Endodermal cell (in vitro differentiated cells): ENCODE data around the gene PLPPR1. TPM values are rescaled to one million over a fixed set of nuclear protein-coding genes. Genes with fewer than 3 reads are reported as not detected.

Experiments used
- DNase-seq: peaks from one replicate; pipeline ENCODE4 v3.0.0-alpha.2; 2017
- H3K27ac ChIP-seq: 2 replicates; pipeline ENCODE4 v1.5.1; 2013; ENCODE audit warnings: mild to moderate bottlenecking, low read depth, low read length, moderate library complexity
- H3K27me3 ChIP-seq: 2 replicates; pipeline ENCODE4 v1.6.1; 2013; ENCODE audit warnings: mild to moderate bottlenecking, low read length, moderate library complexity; ENCODE audit not compliant: insufficient read depth, control insufficient read depth, poor library complexity, severe bottlenecking
- H3K36me3 ChIP-seq: 2 replicates; pipeline ENCODE4 v1.7.0; 2013; ENCODE audit warnings: mild to moderate bottlenecking, low read length, moderate library complexity; ENCODE audit not compliant: control insufficient read depth, insufficient read depth
- H3K4me1 ChIP-seq: one replicate; pipeline ENCODE4 v1.7.0; 2013; ENCODE audit warnings: low read length; ENCODE audit not compliant: control insufficient read depth, insufficient read depth
- H3K4me3 ChIP-seq: 2 replicates; pipeline ENCODE4 v1.5.1; 2013; ENCODE audit warnings: mild to moderate bottlenecking, low read length, moderate library complexity
- H3K9ac ChIP-seq: 2 replicates; pipeline ENCODE4 v1.6.1; 2013; ENCODE audit warnings: mild to moderate bottlenecking, low read length, moderate library complexity; ENCODE audit not compliant: poor library complexity, severe bottlenecking; ENCODE audit errors: extremely low read depth
- H3K9me3 ChIP-seq: 2 replicates; pipeline ENCODE4 v1.6.1; 2013; ENCODE audit warnings: mild to moderate bottlenecking, low read length, moderate library complexity; ENCODE audit not compliant: control insufficient read depth
- H3K27ac Mint-ChIP-seq: 2 replicates; pipeline ENCODE4 v1.8.0; 2020; ENCODE audit warnings: mixed read lengths
- H3K27me3 Mint-ChIP-seq: 2 replicates; pipeline ENCODE4 v1.8.0; 2021; ENCODE audit warnings: mild to moderate bottlenecking, mixed read lengths; ENCODE audit not compliant: insufficient read depth
- H3K36me3 Mint-ChIP-seq: 2 replicates; pipeline ENCODE4 v1.8.0; 2020; ENCODE audit warnings: low read depth, mixed read lengths
- H3K4me1 Mint-ChIP-seq: 2 replicates; pipeline ENCODE4 v1.8.0; 2020; ENCODE audit warnings: mixed read lengths
- H3K4me3 Mint-ChIP-seq: 2 replicates; pipeline ENCODE4 v1.8.0; 2020; ENCODE audit warnings: mild to moderate bottlenecking, moderate library complexity, mixed read lengths
- H3K9me3 Mint-ChIP-seq: 2 replicates; pipeline ENCODE4 v1.8.0; 2020; ENCODE audit warnings: mild to moderate bottlenecking, mixed read lengths
- WGBS, 2 experiments: methylation state at CpG; one replicate each; pipeline versions ENCODE4 v1.1.5 to v1.1.7; 2013; ENCODE audit warnings: missing lambda C conversion rate in 2 of 2, mixed read lengths in 1 of 2; ENCODE audit not compliant: insufficient coverage in 1 of 2, insufficient read length in 1 of 2; 5-methylcytosine and 5-hydroxymethylcytosine counted together
- total RNA-seq, 2 donors: library from RNA; stranded (reverse); fragmentation: NEBNext Ultra II Directional in 1 of 2; extraction: Animal tissue kit (Norgen Biotek cat#: 25700) in 1 of 2; gene quantifications; 2 replicates in 1 of 2; 3 replicates in 1 of 2; pipeline ENCODE4 v1.2.1, GENCODE V29; 2021
- TF ChIP-seq, protein P1 (sequence below): fragments of 200-600 bp; sonication (generic); conservative IDR thresholded peaks from 2 replicates; pipeline ENCODE4 v1.5.0; 2021; ENCODE audit warnings: antibody characterized with exemption, mild to moderate bottlenecking

PLPPR1 gene
- total RNA-seq, 2 donors from 2014 or later = 1.5 to 4.6 TPM

DNA sequence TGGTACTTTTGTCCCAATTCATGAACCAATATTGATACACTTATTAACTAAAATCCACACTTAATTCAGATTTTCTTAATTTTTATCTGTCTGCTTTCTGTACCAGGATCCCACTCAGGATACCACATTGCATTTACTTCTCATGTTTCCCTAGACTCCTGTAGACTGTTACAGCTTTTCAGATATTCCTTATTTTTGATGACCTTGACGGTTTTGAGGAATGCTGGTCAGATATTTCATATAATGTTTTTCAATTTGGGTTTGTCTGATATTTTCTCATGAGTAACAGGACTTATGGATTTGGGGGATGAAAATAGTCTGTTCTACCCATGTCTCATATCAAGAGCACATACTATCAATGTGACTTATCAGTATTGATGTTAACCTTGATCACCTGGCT, 37.4 kb downstream of the PLPPR1 start:
- DNase-seq = no peak
- H3K27ac Mint-ChIP-seq = no peak overlapping the region
- 93 to 100% methylated on average over 1 of the region's 1 CpG for WGBS, 2 experiments

DNA sequence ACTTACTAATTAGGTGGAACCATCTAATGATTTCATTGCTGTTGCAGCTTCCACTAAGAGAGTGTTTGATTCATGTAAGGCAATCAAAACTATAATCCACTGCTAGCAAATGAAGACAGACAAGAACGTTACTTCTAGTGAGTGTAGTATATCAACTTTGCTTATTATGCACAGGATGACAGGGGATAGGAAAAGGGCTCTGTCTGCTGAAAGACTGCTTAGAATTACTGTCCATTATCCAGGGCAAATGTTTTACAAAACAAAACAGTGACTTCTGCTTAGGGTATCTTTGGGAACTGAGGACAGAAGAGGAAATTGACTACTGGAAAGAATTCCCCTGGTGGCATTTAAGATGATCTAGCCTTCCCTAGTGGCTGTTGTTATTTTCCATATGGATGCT, 40.2 kb downstream of the PLPPR1 start:
- Histone ChIP-seq H3K4me3 (no peak overlapping the region), H3K4me1 (no peaks in the 10 kb centered on the region), H3K27ac (no peak overlapping the region), H3K9me3 (no peaks in the 10 kb centered on the region), H3K36me3 (no peaks in the 10 kb centered on the region), H3K27me3 (peaks cover 5% of the 10 kb centered on the region), H3K9ac (no peak overlapping the region)
- no peaks in the 10 kb centered on the region for H3K36me3 Mint-ChIP-seq
- H3K9me3 Mint-ChIP-seq = no peaks in the 10 kb centered on the region
- H3K4me3 Mint-ChIP-seq = no peak overlapping the region
- H3K27me3 Mint-ChIP-seq = peaks cover 4% of the 10 kb centered on the region
- TF ChIP-seq, protein P1, sequence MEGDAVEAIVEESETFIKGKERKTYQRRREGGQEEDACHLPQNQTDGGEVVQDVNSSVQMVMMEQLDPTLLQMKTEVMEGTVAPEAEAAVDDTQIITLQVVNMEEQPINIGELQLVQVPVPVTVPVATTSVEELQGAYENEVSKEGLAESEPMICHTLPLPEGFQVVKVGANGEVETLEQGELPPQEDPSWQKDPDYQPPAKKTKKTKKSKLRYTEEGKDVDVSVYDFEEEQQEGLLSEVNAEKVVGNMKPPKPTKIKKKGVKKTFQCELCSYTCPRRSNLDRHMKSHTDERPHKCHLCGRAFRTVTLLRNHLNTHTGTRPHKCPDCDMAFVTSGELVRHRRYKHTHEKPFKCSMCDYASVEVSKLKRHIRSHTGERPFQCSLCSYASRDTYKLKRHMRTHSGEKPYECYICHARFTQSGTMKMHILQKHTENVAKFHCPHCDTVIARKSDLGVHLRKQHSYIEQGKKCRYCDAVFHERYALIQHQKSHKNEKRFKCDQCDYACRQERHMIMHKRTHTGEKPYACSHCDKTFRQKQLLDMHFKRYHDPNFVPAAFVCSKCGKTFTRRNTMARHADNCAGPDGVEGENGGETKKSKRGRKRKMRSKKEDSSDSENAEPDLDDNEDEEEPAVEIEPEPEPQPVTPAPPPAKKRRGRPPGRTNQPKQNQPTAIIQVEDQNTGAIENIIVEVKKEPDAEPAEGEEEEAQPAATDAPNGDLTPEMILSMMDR = no peak
- no peak overlapping the region for H3K27ac Mint-ChIP-seq
- peaks cover 37% of the 10 kb centered on the region for H3K4me1 Mint-ChIP-seq
- DNase-seq = no peak
- 96 to 100% methylated on average over 1 of the region's 1 CpG for WGBS, 2 experiments

More for the DNA sequence above, 37.4 kb downstream of the PLPPR1 start:
- Mint-ChIP-seq H3K9me3 (no peaks in the 10 kb centered on the region), H3K36me3 (no peaks in the 10 kb centered on the region), H3K4me1 (peaks cover 22% of the 10 kb centered on the region), H3K27me3 (peaks cover 4% of the 10 kb centered on the region), H3K4me3 (no peak overlapping the region)
- no peaks in the 10 kb centered on the region for H3K9me3 ChIP-seq
- H3K9ac ChIP-seq = no peak overlapping the region
- TF ChIP-seq, protein P1 = no peak
- no peak overlapping the region for H3K4me3 ChIP-seq
- H3K27ac ChIP-seq = no peak overlapping the region
- no peaks in the 10 kb centered on the region for H3K36me3 ChIP-seq
- H3K4me1 ChIP-seq = no peaks in the 10 kb centered on the region
- H3K27me3 ChIP-seq = peaks cover 5% of the 10 kb centered on the region

DNA sequence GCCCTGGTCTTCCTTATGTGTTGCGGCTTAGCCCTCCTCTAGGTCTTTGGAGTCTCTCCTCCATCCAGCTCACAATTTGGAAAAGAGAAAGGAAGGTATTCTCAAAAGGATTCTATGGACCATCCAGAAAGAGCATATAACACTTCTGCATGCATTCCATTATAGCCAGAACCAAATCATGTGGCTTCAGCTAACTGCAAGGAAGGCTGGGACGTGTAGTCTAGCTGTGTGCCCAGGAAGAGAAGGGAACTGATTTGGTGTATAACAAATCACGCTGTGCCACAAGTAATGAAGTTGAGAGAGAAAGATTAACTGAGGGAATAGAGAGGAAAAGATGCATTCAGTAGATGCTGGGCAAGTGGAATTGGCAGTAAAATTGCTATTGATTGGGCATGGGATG, 43.7 kb downstream of the PLPPR1 start:
- 85 to 93% methylated on average over 3 of the region's 3 CpGs for WGBS, 2 experiments
- no peaks in the 10 kb centered on the region for H3K9me3 Mint-ChIP-seq
- H3K4me1 Mint-ChIP-seq = peaks cover 46% of the 10 kb centered on the region
- Histone ChIP-seq H3K9ac (no peak overlapping the region), H3K27ac (no peak overlapping the region), H3K27me3 (peaks cover 5% of the 10 kb centered on the region), H3K4me3 (no peak overlapping the region), H3K4me1 (no peaks in the 10 kb centered on the region), H3K36me3 (no peaks in the 10 kb centered on the region), H3K9me3 (no peaks in the 10 kb centered on the region)
- DNase-seq = no peak
- H3K27ac Mint-ChIP-seq = no peak overlapping the region
- TF ChIP-seq, protein P1 = no peak
- H3K27me3 Mint-ChIP-seq = peaks cover 6% of the 10 kb centered on the region
- no peak overlapping the region for H3K4me3 Mint-ChIP-seq
- no peaks in the 10 kb centered on the region for H3K36me3 Mint-ChIP-seq
